IMR-90 (cell line): ENCODE measurements around the gene NFIA. TPM values are rescaled to one million over a fixed set of nuclear protein-coding genes. Genes with fewer than 3 reads are reported as not detected.

Experiments
- ATAC-seq: fragments of 200-7000 bp; cut with Tn5 transposase; 2 replicates; pipeline ENCODE4 v1.9.1; 2020; ENCODE audit warnings: low read depth, mild to moderate bottlenecking, moderate library complexity
- BruUV-seq: library from RNA; stranded (reverse); fragments of 400-500 nt; replicated peaks from 2 replicates; lab custom pipeline; 2021; lab: Mats Ljungman, UMichigan
- CTCF ChIA-PET: fragments of 300-600 bp; formaldehyde crosslinking; extraction: SDS; loops from one replicate; lab custom pipeline; 2021; ENCODE audit warnings: antibody characterized with exemption; lab: Yijun Ruan, JAX
- POLR2A ChIA-PET: fragments of 300-600 bp; sonication (Branson Sonifier 250); formaldehyde crosslinking; loops from one replicate; lab custom pipeline; 2022; ENCODE audit warnings: antibody characterized with exemption; ENCODE audit not compliant: unreplicated experiment; lab: Charles Lee
- DNase-seq: peaks from one replicate; pipeline ENCODE4 v3.0.0; 2013
- H2AFZ ChIP-seq: replicated peaks from 2 replicates; pipeline ENCODE3; 2013; ENCODE audit warnings: low read length, mild to moderate bottlenecking; ENCODE audit not compliant: poor library complexity
- H2AK5ac ChIP-seq: 2 replicates; pipeline ENCODE4 v1.6.1; 2013; ENCODE audit warnings: low read depth, low read length, inconsistent platforms
- H2AK9ac ChIP-seq: replicated peaks from 2 replicates; pipeline ENCODE3; 2013; ENCODE audit warnings: mild to moderate bottlenecking, low read depth, low read length, moderate library complexity; ENCODE audit not compliant: poor library complexity
- H2BK120ac ChIP-seq: 2 replicates; pipeline ENCODE4 v1.6.1; 2013; ENCODE audit warnings: low read depth, low read length, inconsistent platforms
- H2BK15ac ChIP-seq: 3 replicates; pipeline ENCODE4 v1.6.1; 2013; ENCODE audit warnings: low read depth, low read length, inconsistent platforms
- H2BK20ac ChIP-seq: 2 replicates; pipeline ENCODE4 v1.6.1; 2013; ENCODE audit warnings: low read depth, mild to moderate bottlenecking, inconsistent platforms, low read length, moderate library complexity
- H2BK5ac ChIP-seq: 2 replicates; pipeline ENCODE4 v1.6.1; 2013; ENCODE audit warnings: mild to moderate bottlenecking, low read depth, low read length, inconsistent platforms; ENCODE audit not compliant: poor library complexity, severe bottlenecking
- H3K14ac ChIP-seq: replicated peaks from 2 replicates; pipeline ENCODE4 v1.6.1; 2013; ENCODE audit warnings: low read depth, low read length, inconsistent platforms
- H3K18ac ChIP-seq: 2 replicates; pipeline ENCODE4 v1.6.1; 2013; ENCODE audit warnings: low read depth, low read length, control low read depth
- H3K23ac ChIP-seq: 2 replicates; pipeline ENCODE4 v1.6.1; 2013; ENCODE audit warnings: low read depth, low read length, inconsistent platforms
- H3K27ac ChIP-seq: 2 replicates; pipeline ENCODE4 v1.5.1; 2013; ENCODE audit warnings: mild to moderate bottlenecking, control low read depth, low read length; ENCODE audit not compliant: insufficient read depth
- H3K27me3 ChIP-seq: 2 replicates; pipeline ENCODE4 v1.6.1; 2013; ENCODE audit warnings: low read length; ENCODE audit not compliant: control insufficient read depth, insufficient read depth
- H3K36me3 ChIP-seq: 2 replicates; pipeline ENCODE4 v1.6.1; 2013; ENCODE audit warnings: low read length, mixed read lengths; ENCODE audit not compliant: control insufficient read depth, insufficient read depth
- H3K4ac ChIP-seq: 2 replicates; pipeline ENCODE4 v1.6.1; 2013; ENCODE audit warnings: low read depth, low read length, inconsistent platforms
- H3K4me1 ChIP-seq: 2 replicates; pipeline ENCODE4 v1.6.1; 2013; ENCODE audit warnings: low read length, mixed read lengths; ENCODE audit not compliant: control insufficient read depth, insufficient read depth
- H3K4me2 ChIP-seq: 2 replicates; pipeline ENCODE4 v1.6.1; 2013; ENCODE audit warnings: low read depth, mild to moderate bottlenecking, control low read depth, low read length, moderate library complexity
- H3K4me3 ChIP-seq: 2 replicates; pipeline ENCODE4 v1.5.1; 2013; ENCODE audit warnings: low read depth, mild to moderate bottlenecking, control low read depth, low read length, moderate library complexity; ENCODE audit not compliant: insufficient read depth
- H3K56ac ChIP-seq: 2 replicates; pipeline ENCODE4 v1.6.1; 2013; ENCODE audit warnings: low read length, inconsistent platforms; ENCODE audit not compliant: insufficient read depth; ENCODE audit errors: extremely low read depth
- H3K79me1 ChIP-seq, 2 experiments: 2 replicates each; pipeline ENCODE4 v1.6.1; 2013; ENCODE audit warnings: low read length in 2 of 2, inconsistent platforms in 1 of 2, low read depth in 1 of 2
- H3K9ac ChIP-seq: 2 replicates; pipeline ENCODE4 v1.6.1; 2013; ENCODE audit warnings: low read depth, low read length, control low read depth
- H3K9me1 ChIP-seq: 2 replicates; pipeline ENCODE4 v1.6.1; 2013; ENCODE audit warnings: low read length, inconsistent platforms; ENCODE audit not compliant: insufficient read depth
- H3K9me3 ChIP-seq: 2 replicates; pipeline ENCODE4 v1.6.1; 2013; ENCODE audit warnings: low read length; ENCODE audit not compliant: control insufficient read depth, insufficient read depth
- H4K20me1 ChIP-seq: 2 replicates; pipeline ENCODE4 v1.6.1; 2013; ENCODE audit warnings: low read length, inconsistent platforms; ENCODE audit not compliant: insufficient read depth
- H4K5ac ChIP-seq: 2 replicates; pipeline ENCODE4 v1.6.1; 2013; ENCODE audit warnings: mild to moderate bottlenecking, low read depth, low read length, control low read depth
- H4K8ac ChIP-seq, 2 experiments: 2 replicates each; pipeline ENCODE4 v1.6.1; 2013; ENCODE audit warnings: low read depth in 2 of 2, low read length in 2 of 2, control low read depth in 1 of 2, inconsistent platforms in 1 of 2
- H4K91ac ChIP-seq: 2 replicates; pipeline ENCODE4 v1.6.1; 2013; ENCODE audit warnings: low read depth, low read length, inconsistent platforms; ENCODE audit not compliant: insufficient read depth
- BHLHE40 ChIP-seq: fragments of 150-350 bp; IDR thresholded peaks from 2 replicates; pipeline ENCODE4 v1.6.1; 2016; ENCODE audit warnings: mild to moderate bottlenecking, low read depth, low read length
- CEBPB ChIP-seq: IDR thresholded peaks from 2 replicates; pipeline ENCODE4 v1.6.1; 2012; ENCODE audit warnings: low read depth, low read length, improper control_type of control experiment
- MAZ ChIP-seq: IDR thresholded peaks from 2 replicates; pipeline ENCODE4 v1.6.1; 2012; ENCODE audit warnings: low read depth, mild to moderate bottlenecking, low read length, improper control_type of control experiment, moderate library complexity, borderline replicate concordance
- WGBS, 2 experiments: methylation state at CpG; one replicate each; pipeline versions ENCODE4 v1.1.5 to v1.1.7; 2013; ENCODE audit warnings: missing lambda C conversion rate in 2 of 2; ENCODE audit not compliant: insufficient read length in 1 of 2; ENCODE audit errors: extremely low coverage in 2 of 2; 5-methylcytosine and 5-hydroxymethylcytosine counted together
- dilution Hi-C: fragments of 300-500 bp; cut with HindIII; formaldehyde crosslinking; loops from one replicate; pipeline ENCODE4 v1.14.3; 2018; ENCODE audit warnings: low sequenced_read_pairs; ENCODE audit not compliant: unreplicated experiment
- in situ Hi-C: fragments of 300-500 bp; cut with MboI; formaldehyde crosslinking; loops from 3 replicates; pipeline ENCODE4 v1.14.3; 2019; ENCODE audit warnings: low sequenced_read_pairs, inconsistent platforms, mixed read lengths
- intact Hi-C: fragments of 100-400 bp; cut with micrococcal nuclease; formaldehyde crosslinking; loops from 2 replicates; pipeline ENCODE4 v1.10.0; 2022
- polyA plus RNA-seq, 3 experiments: library from polyadenylated mRNA; depleted of rRNA; stranded (reverse); fragments of >200 nt; gene quantifications; 2 replicates each; pipeline ENCODE4 v1.2.3, GENCODE V29; 2012; ENCODE audit warnings: low replicate concordance in 1 of 3
- total RNA-seq: library from RNA; depleted of rRNA; stranded (reverse); fragments of >200 nt; gene quantifications from 2 replicates; pipeline ENCODE4 v1.2.3, GENCODE V29; 2012

Gene NFIA
- total and polyA plus RNA-seq, 2 of the 4 experiments (the other 2 are of a cell fraction) = 1.6 to 2.2 TPM

GRCh38 chr1:61436016-61436415 is 353.7 kb downstream of the NFIA start:
- no peak overlapping the region for H3K56ac ChIP-seq
- ChIA-PET CTCF (interaction anchor here (0.6 to 0.8 kb wide), 2 partner anchors 12 to 112 kb away, joined by 3 to 4 read pairs; no protein-coding TSS in a partner anchor), POLR2A (no interaction called here)
- H3K4me2 ChIP-seq = no peak overlapping the region
- H3K79me1 ChIP-seq = no peaks in the 10 kb centered on the region
- no peaks in the 10 kb centered on the region for H3K9me3 ChIP-seq
- TF ChIP-seq BHLHE40 (no peak), MAZ (no peak), CEBPB (no peak)
- no peak overlapping the region for H2BK15ac ChIP-seq
- H2AK5ac ChIP-seq = no peak overlapping the region
- H3K4me1 ChIP-seq = no peaks in the 10 kb centered on the region
- no peak overlapping the region for H3K18ac ChIP-seq
- no peak overlapping the region for H3K4ac ChIP-seq
- no peaks in the 10 kb centered on the region for H3K36me3 ChIP-seq
- H4K20me1 ChIP-seq = no peaks in the 10 kb centered on the region
- no peak for DNase-seq
- no peak overlapping the region for H3K9ac ChIP-seq
- dilution Hi-C loops = no loop called here
- H2BK20ac ChIP-seq = no peak overlapping the region
- no peak overlapping the region for H3K4me3 ChIP-seq
- WGBS, 2 experiments = no CpG with 5 or more reads among the region's 3 CpGs
- ATAC-seq = no peak
- no peak overlapping the region for H4K91ac ChIP-seq
- no peak overlapping the region for H2BK5ac ChIP-seq
- no peak overlapping the region for H2AK9ac ChIP-seq
- no peak overlapping the region for H2AFZ ChIP-seq
- H3K23ac ChIP-seq = no peak overlapping the region
- intact Hi-C loops = no loop called here
- H3K9me1 ChIP-seq = no peaks in the 10 kb centered on the region; the same call in 1 of the 2 replicates
- H4K8ac ChIP-seq = no peak overlapping the region
- no TSS peak for BruUV-seq
- no peak overlapping the region for H3K27ac ChIP-seq
- no peak overlapping the region for H4K5ac ChIP-seq
- H2BK120ac ChIP-seq = no peak overlapping the region
- no peak overlapping the region for H3K14ac ChIP-seq
- peaks cover 1% of the 10 kb centered on the region; the same call in 1 of the 2 replicates for H3K27me3 ChIP-seq
- in situ Hi-C loops = no loop called here
